GM12878 (cell line): ENCODE results near the gene AP1S1. TPM values are rescaled to one million over a fixed set of nuclear protein-coding genes. Genes with fewer than 3 reads are reported as not detected.

ENCODE experiments used
- ATAC-seq: fragments of 200-7000 bp; cut with Tn5 transposase; 3 replicates; pipeline ENCODE4 v1.9.1; 2020; ENCODE audit warnings: mild to moderate bottlenecking, moderate library complexity
- BruUV-seq: library from RNA; stranded (reverse); fragments of 400-500 nt; replicated peaks from 2 replicates; lab custom pipeline; 2021; lab: Mats Ljungman, UMichigan
- CTCF ChIA-PET: fragments of 300-600 bp; sonication (Branson Sonifier 250); formaldehyde crosslinking; extraction: SDS; loops from one replicate; lab custom pipeline; 2021; ENCODE audit warnings: inconsistent platforms; lab: Yijun Ruan, JAX
- POLR2A ChIA-PET: fragments of 350-600 bp; formaldehyde crosslinking; extraction: SDS; loops from one replicate; lab custom pipeline; 2021; ENCODE audit warnings: inconsistent platforms; lab: Charles Lee
- RAD21 ChIA-PET: fragments of 300-600 bp; sonication (Branson Sonifier 250); formaldehyde crosslinking; loops from one replicate; lab custom pipeline; 2023; ENCODE audit warnings: antibody characterized with exemption; ENCODE audit not compliant: unreplicated experiment; lab: Charles Lee
- SMC1A ChIA-PET: fragments of 300-600 bp; sonication (Branson Sonifier 250); formaldehyde crosslinking; loops from one replicate; lab custom pipeline; 2023; ENCODE audit not compliant: unreplicated experiment, uncharacterized antibody; lab: Charles Lee
- DNase-seq: peaks from one replicate; pipeline ENCODE4 v3.0.0-alpha.2; 2011; ENCODE audit warnings: low read depth, low spot score
- FAIRE-seq: peaks from 3 replicates; lab custom pipeline; 2011; peaks lifted over from hg19 to GRCh38; lab: Jason Lieb, UNC
- H2AFZ ChIP-seq: 2 replicates; pipeline ENCODE4 v1.6.0; 2011; ENCODE audit warnings: low read depth, low read length, control low read depth; ENCODE audit not compliant: control insufficient read depth
- H3K27ac ChIP-seq: 2 replicates; pipeline ENCODE4 v1.5.1; 2011; ENCODE audit warnings: control low read depth; ENCODE audit not compliant: control insufficient read depth, insufficient read depth
- H3K27me3 ChIP-seq, 2 experiments: replicated peaks in 1 of 2; 2 replicates each; pipeline versions ENCODE4 v1.6.0 to v1.6.1; 2011; ENCODE audit warnings: low read length in 1 of 2; ENCODE audit not compliant: control insufficient read depth in 2 of 2, insufficient read depth in 2 of 2
- H3K36me3 ChIP-seq, 2 experiments: 2 replicates each; pipeline ENCODE4 v1.5.1; 2011; ENCODE audit warnings: low read length in 1 of 2; ENCODE audit not compliant: control insufficient read depth in 2 of 2, insufficient read depth in 2 of 2
- H3K4me1 ChIP-seq: 2 replicates; pipeline ENCODE4 v1.6.1; 2011; ENCODE audit warnings: mild to moderate bottlenecking, low read length, moderate library complexity, mixed read lengths; ENCODE audit not compliant: control insufficient read depth, insufficient read depth
- H3K4me2 ChIP-seq: 2 replicates; pipeline ENCODE4 v1.6.0; 2011; ENCODE audit warnings: control low read depth; ENCODE audit not compliant: control insufficient read depth, insufficient read depth
- H3K4me3 ChIP-seq: fragments of 200-600 bp; sonication (generic); 2 replicates; pipeline ENCODE4 v1.5.1; 2016
- H3K79me2 ChIP-seq: 2 replicates; pipeline ENCODE4 v1.6.0; 2011; ENCODE audit warnings: low read length; ENCODE audit not compliant: control insufficient read depth, insufficient read depth
- H3K9ac ChIP-seq: 2 replicates; pipeline ENCODE4 v1.8.0; 2011; ENCODE audit warnings: low read length, control low read depth, mixed read lengths; ENCODE audit not compliant: control insufficient read depth, insufficient read depth
- H3K9me3 ChIP-seq: replicated peaks from 3 replicates; pipeline ENCODE4 v1.5.1; 2011; ENCODE audit warnings: mild to moderate bottlenecking, low read length; ENCODE audit not compliant: control insufficient read depth, insufficient read depth
- H4K20me1 ChIP-seq: 2 replicates; pipeline ENCODE4 v1.6.0; 2011; ENCODE audit not compliant: control insufficient read depth, insufficient read depth
- BMI1 ChIP-seq: fragments of 450-650 bp; IDR thresholded peaks from 2 replicates; pipeline ENCODE4 v1.6.1; 2016; ENCODE audit warnings: mild to moderate bottlenecking, moderate library complexity, borderline replicate concordance
- CHD4 ChIP-seq: fragments of 200-600 bp; sonication (generic); IDR thresholded peaks from 2 replicates; pipeline ENCODE4 v1.6.1; 2016; ENCODE audit warnings: mild to moderate bottlenecking
- IRF3 ChIP-seq: fragments of 450-650 bp; IDR thresholded peaks from 2 replicates; pipeline ENCODE4 v1.6.1; 2014; ENCODE audit warnings: mild to moderate bottlenecking
- IRF4 ChIP-seq: IDR thresholded peaks from 2 replicates; pipeline ENCODE4 v1.6.1; 2011; ENCODE audit warnings: low read depth, low read length
- NFXL1 ChIP-seq: fragments of 450-650 bp; IDR thresholded peaks from 2 replicates; pipeline ENCODE4 v1.6.1; 2017; ENCODE audit warnings: antibody characterized with exemption, mild to moderate bottlenecking, borderline replicate concordance
- NFYA ChIP-seq: IDR thresholded peaks from 2 replicates; pipeline ENCODE4 v1.6.1; 2011; ENCODE audit warnings: low read depth, mild to moderate bottlenecking, low read length, improper control_type of control experiment, borderline replicate concordance
- PML ChIP-seq: IDR thresholded peaks from 2 replicates; pipeline ENCODE4 v1.6.1; 2012; ENCODE audit warnings: low read length, inconsistent platforms
- SIN3A ChIP-seq: IDR thresholded peaks from 2 replicates; pipeline ENCODE4 v1.6.1; 2012; ENCODE audit warnings: low read depth, low read length, improper control_type of control experiment
- USF1 ChIP-seq: IDR thresholded peaks from 2 replicates; pipeline ENCODE4 v1.6.1; 2011; ENCODE audit warnings: borderline replicate concordance, low read depth, mild to moderate bottlenecking, moderate library complexity, mixed read lengths, low read length; ENCODE audit not compliant: insufficient read depth; ENCODE audit errors: extremely low read length
- WRNIP1 ChIP-seq: IDR thresholded peaks from 2 replicates; pipeline ENCODE4 v1.6.1; 2011; ENCODE audit warnings: low read depth, low read length, improper control_type of control experiment, borderline replicate concordance
- ZNF217 ChIP-seq: fragments of 450-650 bp; IDR thresholded peaks from 2 replicates; pipeline ENCODE4 v1.6.1; 2017; ENCODE audit warnings: antibody characterized with exemption, mild to moderate bottlenecking
- ZNF384 ChIP-seq: IDR thresholded peaks from 2 replicates; pipeline ENCODE4 v1.6.1; 2012; ENCODE audit warnings: low read depth, mild to moderate bottlenecking, low read length, improper control_type of control experiment, borderline replicate concordance
- ZNF622 ChIP-seq: fragments of 450-650 bp; IDR thresholded peaks from 2 replicates; pipeline ENCODE4 v1.6.1; 2017; ENCODE audit warnings: mild to moderate bottlenecking, inconsistent platforms
- WGBS: methylation state at CpG from one replicate; pipeline ENCODE4 v1.1.6; 2016; ENCODE audit warnings: low lambda C conversion rate; ENCODE audit not compliant: insufficient replicate concordance, insufficient coverage; ENCODE audit errors: missing lambda C conversion rate; 5-methylcytosine and 5-hydroxymethylcytosine counted together
- in situ Hi-C: fragments of 300-500 bp; cut with MboI; formaldehyde crosslinking; loops from 9 replicates; pipeline ENCODE4 v1.14.3; 2018; ENCODE audit warnings: mixed read lengths
- intact Hi-C: fragments of 100-400 bp; cut with micrococcal nuclease; formaldehyde crosslinking; loops from one replicate; pipeline ENCODE4 v1.14.2; 2022; ENCODE audit not compliant: unreplicated experiment
- polyA plus RNA-seq, 11 experiments: library from polyadenylated mRNA; depleted of rRNA in 4 of 11; unstranded in 6 of 11; stranded (reverse) in 5 of 11; fragments of >200 nt; fragmentation: Nextera tagmentation in 4 of 11; fragmentation: Illumina TruSeq in 1 of 11; extraction: Ambion mirVana in 4 of 11; extraction: Trizol in 1 of 11; gene quantifications; 1 replicate in 1 of 11; 2 replicates in 10 of 11; pipeline versions ENCODE4 v1.2.1 to v1.2.3, GENCODE V29; 2011 to 2016; ENCODE audit warnings: inconsistent platforms in 2 of 11, missing spikeins in 2 of 11, low read depth in 1 of 11
- total RNA-seq, 4 experiments: library from RNA; depleted of rRNA in 3 of 4; stranded (reverse); fragments of >200 nt in 3 of 4; fragmentation: Illumina TruSeq in 1 of 4; extraction: Trizol in 1 of 4; gene quantifications; 2 replicates each; pipeline versions ENCODE4 v1.2.1 to v1.2.3, GENCODE V29; 2013 to 2021
- TF ChIP-seq, protein P1 (sequence below): fragments of 450-650 bp; IDR thresholded peaks from 2 replicates; pipeline ENCODE4 v1.6.1; 2017; ENCODE audit warnings: mild to moderate bottlenecking
- TF ChIP-seq, protein P2 (sequence below): fragments of 450-650 bp; IDR thresholded peaks from 2 replicates; pipeline ENCODE4 v1.6.1; 2016; ENCODE audit warnings: mild to moderate bottlenecking, moderate library complexity, borderline replicate concordance

AP1S1 gene
- total and polyA plus RNA-seq, 10 of the 15 experiments (the other 5 are each of a cell fraction or from before 2014, with no cell fraction given) = 2.5 to 121 (median 54.9) TPM

GRCh38 chr7:101123703-101124068 is 30.6 kb upstream of the AP1S1 start:
- intact Hi-C loops = loop anchor here (5.0 kb wide), 1 partner anchor 36 kb away; the partner anchor contains the start of gene TRIM56

More at GRCh38 chr7:101123703-101124068, 30.6 kb upstream of the AP1S1 start:
- Histone ChIP-seq H4K20me1 (no peaks in the 10 kb centered on the region), H3K79me2 (no peaks in the 10 kb centered on the region), H3K27ac (no peak overlapping the region), H3K4me1 (peaks cover 26% of the 10 kb centered on the region), H3K9me3 (no peaks in the 10 kb centered on the region), H3K4me3 (no peak overlapping the region), H3K36me3 (no peaks in the 10 kb centered on the region), H2AFZ (no peak overlapping the region), H3K9ac (no peak overlapping the region), H3K27me3 (no peaks in the 10 kb centered on the region), H3K4me2 (no peak overlapping the region)
- BruUV-seq = no TSS peak
- FAIRE-seq (no peak), DNase-seq (no peak), ATAC-seq (no peak)
- ChIA-PET RAD21 (interaction anchor here (0.9 to 1.9 kb wide), 7 partner anchors 12 to 69 kb away, joined by 3 to 7 read pairs (median 3); no protein-coding TSS in a partner anchor), POLR2A (interaction anchor here (1.2 to 3.4 kb wide), 4 partner anchors 10 to 38 kb away, joined by 5 to 24 read pairs (median 15); partner anchors contain the start of gene TRIM56), CTCF (interaction anchor here (1.2 to 3.4 kb wide), 11 partner anchors 10 to 159 kb away, joined by 3 to 16 read pairs (median 8); no protein-coding TSS in a partner anchor), SMC1A (interaction anchor here (1.3 to 2.9 kb wide), 5 partner anchors 10 to 46 kb away, joined by 3 to 13 read pairs (median 9); no protein-coding TSS in a partner anchor)
- 56% methylated on average over 2 of the region's 3 CpGs for WGBS
- in situ Hi-C loops = no loop called here
- TF ChIP-seq ZNF217 (no peak), ZNF384 (no peak), NFXL1 (no peak), CHD4 (no peak), WRNIP1 (no peak), IRF4 (no peak), BMI1 (no peak), NFYA (no peak), ZNF622 (no peak), IRF3 (no peak), PML (no peak), SIN3A (no peak), USF1 (no peak)
- TF ChIP-seq, protein P1, sequence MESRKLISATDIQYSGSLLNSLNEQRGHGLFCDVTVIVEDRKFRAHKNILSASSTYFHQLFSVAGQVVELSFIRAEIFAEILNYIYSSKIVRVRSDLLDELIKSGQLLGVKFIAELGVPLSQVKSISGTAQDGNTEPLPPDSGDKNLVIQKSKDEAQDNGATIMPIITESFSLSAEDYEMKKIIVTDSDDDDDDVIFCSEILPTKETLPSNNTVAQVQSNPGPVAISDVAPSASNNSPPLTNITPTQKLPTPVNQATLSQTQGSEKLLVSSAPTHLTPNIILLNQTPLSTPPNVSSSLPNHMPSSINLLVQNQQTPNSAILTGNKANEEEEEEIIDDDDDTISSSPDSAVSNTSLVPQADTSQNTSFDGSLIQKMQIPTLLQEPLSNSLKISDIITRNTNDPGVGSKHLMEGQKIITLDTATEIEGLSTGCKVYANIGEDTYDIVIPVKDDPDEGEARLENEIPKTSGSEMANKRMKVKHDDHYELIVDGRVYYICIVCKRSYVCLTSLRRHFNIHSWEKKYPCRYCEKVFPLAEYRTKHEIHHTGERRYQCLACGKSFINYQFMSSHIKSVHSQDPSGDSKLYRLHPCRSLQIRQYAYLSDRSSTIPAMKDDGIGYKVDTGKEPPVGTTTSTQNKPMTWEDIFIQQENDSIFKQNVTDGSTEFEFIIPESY = no peak
- TF ChIP-seq, protein P2, sequence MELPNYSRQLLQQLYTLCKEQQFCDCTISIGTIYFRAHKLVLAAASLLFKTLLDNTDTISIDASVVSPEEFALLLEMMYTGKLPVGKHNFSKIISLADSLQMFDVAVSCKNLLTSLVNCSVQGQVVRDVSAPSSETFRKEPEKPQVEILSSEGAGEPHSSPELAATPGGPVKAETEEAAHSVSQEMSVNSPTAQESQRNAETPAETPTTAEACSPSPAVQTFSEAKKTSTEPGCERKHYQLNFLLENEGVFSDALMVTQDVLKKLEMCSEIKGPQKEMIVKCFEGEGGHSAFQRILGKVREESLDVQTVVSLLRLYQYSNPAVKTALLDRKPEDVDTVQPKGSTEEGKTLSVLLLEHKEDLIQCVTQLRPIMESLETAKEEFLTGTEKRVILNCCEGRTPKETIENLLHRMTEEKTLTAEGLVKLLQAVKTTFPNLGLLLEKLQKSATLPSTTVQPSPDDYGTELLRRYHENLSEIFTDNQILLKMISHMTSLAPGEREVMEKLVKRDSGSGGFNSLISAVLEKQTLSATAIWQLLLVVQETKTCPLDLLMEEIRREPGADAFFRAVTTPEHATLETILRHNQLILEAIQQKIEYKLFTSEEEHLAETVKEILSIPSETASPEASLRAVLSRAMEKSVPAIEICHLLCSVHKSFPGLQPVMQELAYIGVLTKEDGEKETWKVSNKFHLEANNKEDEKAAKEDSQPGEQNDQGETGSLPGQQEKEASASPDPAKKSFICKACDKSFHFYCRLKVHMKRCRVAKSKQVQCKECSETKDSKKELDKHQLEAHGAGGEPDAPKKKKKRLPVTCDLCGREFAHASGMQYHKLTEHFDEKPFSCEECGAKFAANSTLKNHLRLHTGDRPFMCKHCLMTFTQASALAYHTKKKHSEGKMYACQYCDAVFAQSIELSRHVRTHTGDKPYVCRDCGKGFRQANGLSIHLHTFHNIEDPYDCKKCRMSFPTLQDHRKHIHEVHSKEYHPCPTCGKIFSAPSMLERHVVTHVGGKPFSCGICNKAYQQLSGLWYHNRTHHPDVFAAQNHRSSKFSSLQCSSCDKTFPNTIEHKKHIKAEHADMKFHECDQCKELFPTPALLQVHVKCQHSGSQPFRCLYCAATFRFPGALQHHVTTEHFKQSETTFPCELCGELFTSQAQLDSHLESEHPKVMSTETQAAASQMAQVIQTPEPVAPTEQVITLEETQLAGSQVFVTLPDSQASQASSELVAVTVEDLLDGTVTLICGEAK = no peak
